Kidney epithelial cell (primary cell): Measurements from ENCODE around the gene TERT. TPM values are rescaled to one million over a fixed set of nuclear protein-coding genes. Genes with fewer than 3 reads are reported as not detected.
A peak's percentile ranks its signal among the peaks of the same experiment; 100 is the strongest.
"Not testable (repeated sequence)": the region's sequence is repeated elsewhere in the genome, so short reads cannot be mapped to it uniquely, and the experiment has no call there.

Experiments used
- DNase-seq: peaks from one replicate; pipeline ENCODE4 v3.0.0-alpha.2; 2010; ENCODE audit warnings: low read depth
- H3K27me3 ChIP-seq: 2 replicates; pipeline ENCODE4 v1.6.0; 2011; ENCODE audit warnings: low read length; ENCODE audit not compliant: control insufficient read depth, insufficient read depth
- H3K36me3 ChIP-seq: 2 replicates; pipeline ENCODE4 v1.5.1; 2011; ENCODE audit warnings: low read length; ENCODE audit not compliant: control insufficient read depth, insufficient read depth
- H3K4me3 ChIP-seq: 2 replicates; pipeline ENCODE4 v1.5.1; 2011; ENCODE audit warnings: low read depth, mild to moderate bottlenecking, control low read depth, low read length
- CTCF ChIP-seq: IDR thresholded peaks from 2 replicates; pipeline ENCODE4 v1.5.1; 2011; ENCODE audit warnings: mild to moderate bottlenecking, moderate library complexity, low read length, control low read depth, inconsistent platforms; ENCODE audit not compliant: insufficient read depth, poor library complexity, severe bottlenecking
- total RNA-seq: library from RNA; depleted of rRNA; stranded (reverse); fragments of >200 nt; gene quantifications from 2 replicates; pipeline ENCODE4 v1.2.3, GENCODE V29; 2015

Gene TERT
- total RNA-seq, result 0.21 TPM in 1 of 2 replicates, not detected in the other

- no peak for TF ChIP-seq CTCF
- Histone ChIP-seq H3K36me3 (no peaks in the 10 kb centered on the region), H3K4me3 (no peak within 1 kb of the TSS), H3K27me3 (peaks cover 24% of the 10 kb centered on the region)
- DNase-seq, result no peak
Observed at GRCh38 chr5:1294835-1295649, at the start of gene TERT. TSS of gene TERT (minus strand) at chr5:1295068. CDS start at chr5:1294989, 79 bp downstream.

- peaks cover 2% of the 10 kb centered on the region for H3K36me3 ChIP-seq
- DNase-seq, result no peak
- H3K27me3 ChIP-seq, result no peaks in the 10 kb centered on the region
- TF ChIP-seq CTCF, result no peak
- H3K4me3 ChIP-seq, result peak overlapping the region; percentile 94
Observed at GRCh38 chr5:1343931-1344901, 49.3 kb upstream of the TERT start.

- peaks cover 2% of the 10 kb centered on the region for H3K36me3 ChIP-seq
- no peak for DNase-seq
Observed at GRCh38 chr5:1343315-1343751, 48.5 kb upstream of the TERT start.

GRCh38 chr5:1342711-1343110 lies 47.8 kb upstream of the TERT start:
- not testable (repeated sequence) for H3K27me3 ChIP-seq, H3K36me3 ChIP-seq, H3K4me3 ChIP-seq, DNase-seq

More at GRCh38 chr5:1343315-1343751, 48.5 kb upstream of the TERT start:
- Histone ChIP-seq H3K4me3 (no peak overlapping the region), H3K27me3 (no peaks in the 10 kb centered on the region)
- TF ChIP-seq CTCF, result no peak

- no peak for DNase-seq
- TF ChIP-seq CTCF, result no peak
- H3K4me3 ChIP-seq, result no peak overlapping the region
- no peaks in the 10 kb centered on the region for H3K27me3 ChIP-seq
- peaks cover 2% of the 10 kb centered on the region for H3K36me3 ChIP-seq
Observed at GRCh38 chr5:1342268-1342667, 47.4 kb upstream of the TERT start.

GRCh38 chr5:1341863-1342262 lies 47.0 kb upstream of the TERT start:
- DNase-seq, result no peak
- no peak for TF ChIP-seq CTCF
- Histone ChIP-seq H3K36me3 (peaks cover 2% of the 10 kb centered on the region), H3K27me3 (no peaks in the 10 kb centered on the region), H3K4me3 (no peak overlapping the region)

- H3K36me3 ChIP-seq, DNase-seq, H3K27me3 ChIP-seq, H3K4me3 ChIP-seq: not testable (repeated sequence)
Observed at GRCh38 chr5:1339818-1340210, 44.9 kb upstream of the TERT start.

- H3K36me3 ChIP-seq, H3K27me3 ChIP-seq, DNase-seq, H3K4me3 ChIP-seq: not testable (repeated sequence)
Observed at GRCh38 chr5:1339139-1339817, 44.4 kb upstream of the TERT start.
